RCC 7860 (cell line): ENCODE measurements around the gene SPECC1L.

Experiments used
- DNase-seq: peaks from one replicate; pipeline ENCODE4 v3.0.0-alpha.2; 2015; ENCODE audit warnings: low spot score
- FAIRE-seq: peaks from 2 replicates; lab custom pipeline; 2012; peaks lifted over from hg19 to GRCh38; lab: Jason Lieb, UNC

SPECC1L gene

GRCh38 chr22:24393848-24394247, 123.2 kb downstream of the SPECC1L start:
- no peak for FAIRE-seq
- no peak for DNase-seq

DNA sequence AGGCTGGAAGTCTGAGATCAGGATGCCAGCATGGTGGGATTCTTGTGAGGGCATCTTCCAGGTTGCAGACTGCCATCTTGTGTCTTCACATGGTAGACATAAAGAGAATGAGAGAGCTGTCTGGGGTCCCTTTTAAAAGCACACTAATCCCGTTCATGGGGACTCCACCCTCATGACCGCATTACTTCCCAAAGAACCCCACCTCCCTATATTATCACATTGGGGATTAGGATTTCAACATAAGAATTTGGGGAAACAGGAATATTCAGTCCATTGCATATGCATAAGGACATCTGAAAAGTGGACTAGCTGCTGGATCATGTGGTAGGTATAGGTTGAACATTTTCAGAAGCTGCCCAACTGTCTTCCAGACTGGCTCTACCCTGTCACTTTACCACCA, 123.6 kb downstream of the SPECC1L start:
- FAIRE-seq, result no peak
- DNase-seq, result no peak

DNA sequence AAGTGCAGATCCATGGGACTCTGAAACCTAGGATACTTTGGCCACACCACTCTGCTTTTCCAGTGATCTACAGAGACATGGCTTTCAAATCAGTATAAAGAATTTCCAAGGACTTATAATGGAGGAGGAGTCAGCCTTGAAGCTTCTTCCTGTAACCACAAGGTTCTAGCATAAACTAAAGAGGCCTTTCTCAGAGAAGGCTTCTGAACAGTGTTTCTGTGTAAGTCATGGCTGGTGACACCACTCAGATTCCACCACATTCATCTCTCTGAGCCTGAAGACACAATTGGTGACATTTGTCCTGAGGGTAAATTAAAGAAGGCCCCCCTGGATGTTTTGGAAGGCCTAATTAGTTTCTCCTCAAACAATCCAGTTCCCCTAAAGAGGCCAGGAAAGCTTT, 127.8 kb downstream of the SPECC1L start:
- no peak for DNase-seq
- no peak for FAIRE-seq

GRCh38 chr22:24400034-24400725, 129.5 kb downstream of the SPECC1L start:
- FAIRE-seq (no peak), DNase-seq (no peak)

- DNase-seq (no peak), FAIRE-seq (no peak)
Observed at GRCh38 chr22:24400726-24401596, 130.3 kb downstream of the SPECC1L start.

GRCh38 chr22:24401931-24402367, 131.3 kb downstream of the SPECC1L start:
- FAIRE-seq (no peak), DNase-seq (no peak)

- peak; percentile 93 for FAIRE-seq
Observed at GRCh38 chr22:24402460-24403192, 132.0 kb downstream of the SPECC1L start.

GRCh38 chr22:24403346-24403745, 132.7 kb downstream of the SPECC1L start:
- no peak for FAIRE-seq
- no peak for DNase-seq

More at GRCh38 chr22:24402460-24403192, 132.0 kb downstream of the SPECC1L start:
- peak; percentile 79 for DNase-seq

DNA sequence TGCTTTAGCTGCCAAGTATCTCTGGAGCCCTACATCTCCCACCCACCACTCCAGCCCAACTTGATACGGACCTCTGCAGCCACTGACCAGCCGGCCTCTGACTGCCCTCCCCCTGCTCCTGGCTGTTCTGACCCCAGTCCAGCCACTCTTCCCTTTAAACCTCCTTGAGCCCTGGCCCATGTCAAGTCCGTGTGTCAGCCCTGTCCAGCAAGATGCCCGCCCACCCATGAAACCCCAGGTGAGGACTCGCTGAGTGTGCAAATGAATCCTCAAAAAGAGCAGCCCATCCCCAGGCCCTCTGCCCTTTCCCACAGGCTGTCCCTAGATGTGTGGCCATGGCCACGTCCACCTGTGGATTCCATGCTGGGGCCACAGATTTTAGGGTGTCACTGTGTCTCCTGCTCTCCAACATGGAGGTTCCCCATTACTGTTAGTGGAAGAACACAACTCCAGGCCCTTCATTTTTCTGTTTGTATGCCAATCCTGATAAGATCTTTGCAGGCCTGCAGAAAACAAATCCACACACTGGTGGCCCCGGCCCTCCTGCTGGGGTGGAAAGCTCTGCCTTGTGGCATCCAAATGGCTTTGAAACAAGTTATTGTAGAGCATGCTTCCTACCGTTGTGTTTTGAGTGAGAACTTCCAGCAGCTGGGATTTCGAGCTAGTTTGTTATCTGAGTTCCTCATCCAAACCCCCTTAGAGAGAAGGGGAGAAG, 134.1 kb downstream of the SPECC1L start:
- no peak for FAIRE-seq
- DNase-seq, result no peak

- FAIRE-seq, result no peak
- DNase-seq, result no peak
Observed at GRCh38 chr22:24405631-24406321, 135.1 kb downstream of the SPECC1L start.

DNA sequence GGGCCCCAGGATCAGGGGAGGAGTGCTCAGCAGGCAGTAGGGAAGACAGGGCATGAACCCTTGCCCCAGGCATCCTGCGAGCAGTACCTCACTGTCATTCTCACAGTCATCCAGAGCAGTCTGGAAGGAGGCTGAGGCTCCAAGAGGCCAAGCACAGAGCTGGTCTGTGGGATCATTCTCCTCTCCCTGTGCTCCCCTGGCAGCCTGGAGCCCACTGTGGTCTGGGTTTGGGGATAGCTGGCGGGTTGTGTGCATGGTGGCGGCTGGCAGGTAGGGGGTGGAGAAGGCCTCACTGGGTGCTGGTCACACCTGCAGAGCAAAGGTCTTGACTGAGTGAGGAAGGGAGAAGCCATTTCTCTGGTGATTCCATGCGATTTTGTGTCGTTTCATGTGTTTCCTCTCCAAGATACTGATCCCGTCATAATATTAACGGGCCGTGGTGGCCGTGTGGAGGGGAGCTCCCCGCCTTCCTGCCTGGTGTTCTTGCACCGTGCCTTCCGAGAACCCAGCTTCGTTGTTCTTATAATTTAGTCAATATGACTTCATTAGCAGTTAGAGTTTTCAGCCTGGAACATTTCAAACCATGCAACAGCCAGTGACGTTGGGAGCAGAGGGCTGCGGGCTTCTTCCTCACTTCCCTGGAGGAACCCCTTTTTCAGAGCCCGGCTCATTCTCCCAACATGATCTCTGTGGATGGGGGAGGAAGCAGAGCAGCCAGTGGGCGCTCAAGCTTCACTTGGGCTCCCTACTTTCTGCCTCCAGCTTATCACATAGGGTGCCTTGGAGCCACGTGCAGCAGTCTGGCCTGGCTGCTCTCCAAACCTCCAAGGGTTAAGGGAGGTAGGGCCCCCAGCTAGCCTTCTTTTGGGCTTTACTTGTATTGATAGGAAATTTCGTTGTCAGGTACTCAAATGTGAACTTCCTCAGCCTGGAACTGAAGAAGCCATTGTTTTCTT, 136.0 kb downstream of the SPECC1L start:
- DNase-seq, result no peak
- FAIRE-seq, result no peak

DNA sequence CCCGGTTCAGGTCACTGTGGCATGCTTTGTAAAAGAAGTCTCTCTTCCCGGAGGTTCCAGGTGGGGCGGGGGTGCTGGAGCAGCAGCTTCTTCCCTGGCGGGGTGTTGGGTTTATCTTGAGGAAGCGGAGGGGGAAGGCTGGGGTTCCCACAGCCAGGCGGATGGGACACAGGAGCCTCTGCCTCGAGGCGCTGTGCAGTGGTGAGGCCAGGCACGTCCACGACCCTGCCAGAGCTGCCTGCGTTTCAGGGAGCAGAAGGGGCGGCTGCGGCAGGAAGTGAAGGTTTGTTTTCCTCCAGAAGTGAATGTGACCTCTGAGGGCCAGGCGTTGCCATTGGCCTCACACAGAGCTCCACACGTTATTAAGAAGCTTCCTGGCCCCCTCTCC, 136.6 kb downstream of the SPECC1L start:
- FAIRE-seq (no peak), DNase-seq (no peak)

DNA sequence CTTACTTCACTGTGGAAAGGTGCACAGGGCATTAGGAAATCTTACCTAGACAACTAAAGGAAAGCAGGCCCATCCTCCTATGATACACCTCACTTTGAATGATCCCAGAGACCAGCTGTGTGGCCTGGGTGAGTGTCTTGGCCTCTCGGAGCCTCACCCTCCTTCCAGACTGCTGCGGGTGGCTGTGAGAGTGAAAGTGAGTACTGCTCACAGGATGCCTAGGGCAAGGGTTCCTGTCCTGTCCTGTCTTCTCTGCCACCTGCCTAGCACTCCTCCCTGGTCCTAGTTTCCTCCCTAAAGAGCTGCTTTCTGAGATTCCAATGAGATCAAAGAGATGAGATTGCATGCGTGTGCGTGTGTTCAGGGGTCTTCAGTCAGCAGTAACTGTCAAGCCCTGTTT, 137.3 kb downstream of the SPECC1L start:
- FAIRE-seq (no peak), DNase-seq (no peak)

GRCh38 chr22:24408630-24409029, 138.0 kb downstream of the SPECC1L start:
- DNase-seq (no peak), FAIRE-seq (no peak)

GRCh38 chr22:24409707-24410106, 139.1 kb downstream of the SPECC1L start:
- no peak for FAIRE-seq
- no peak for DNase-seq

GRCh38 chr22:24410110-24410856, 139.7 kb downstream of the SPECC1L start:
- no peak for DNase-seq
- FAIRE-seq, result no peak

DNA sequence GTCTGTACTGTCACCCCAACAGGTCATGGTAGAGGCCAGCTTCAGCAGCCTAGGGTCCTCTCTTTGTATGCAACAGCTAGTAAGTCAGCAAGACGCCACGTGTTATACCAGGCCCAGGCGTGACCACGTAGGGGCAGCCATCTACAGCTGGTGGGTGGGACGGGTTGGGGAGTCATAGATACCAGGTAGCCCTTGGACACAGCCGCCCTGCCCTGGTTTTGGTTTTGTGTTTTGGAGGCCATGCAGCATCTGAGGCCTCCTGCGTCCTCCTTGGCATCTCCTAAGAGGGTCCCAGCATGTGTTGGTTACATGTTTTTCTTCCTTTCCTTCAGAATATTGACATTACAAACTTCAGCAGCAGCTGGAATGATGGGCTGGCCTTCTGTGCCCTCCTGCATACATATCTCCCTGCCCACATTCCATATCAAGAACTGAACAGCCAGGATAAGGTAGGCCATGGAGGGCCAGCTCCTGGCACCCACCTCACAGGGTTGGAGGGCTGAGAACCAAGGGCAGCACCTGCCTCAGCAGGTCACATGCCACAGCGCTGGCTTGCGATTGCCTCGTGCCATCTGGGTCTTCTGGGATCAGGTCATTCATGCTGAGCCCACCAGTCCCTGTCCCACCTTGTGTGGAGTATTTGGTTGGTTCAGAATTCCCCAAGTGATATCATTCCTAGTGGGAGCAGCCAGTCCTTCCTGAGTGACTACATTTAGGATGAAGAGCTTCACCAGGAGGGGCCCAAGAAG, 140.8 kb downstream of the SPECC1L start:
- DNase-seq, result no peak

DNA sequence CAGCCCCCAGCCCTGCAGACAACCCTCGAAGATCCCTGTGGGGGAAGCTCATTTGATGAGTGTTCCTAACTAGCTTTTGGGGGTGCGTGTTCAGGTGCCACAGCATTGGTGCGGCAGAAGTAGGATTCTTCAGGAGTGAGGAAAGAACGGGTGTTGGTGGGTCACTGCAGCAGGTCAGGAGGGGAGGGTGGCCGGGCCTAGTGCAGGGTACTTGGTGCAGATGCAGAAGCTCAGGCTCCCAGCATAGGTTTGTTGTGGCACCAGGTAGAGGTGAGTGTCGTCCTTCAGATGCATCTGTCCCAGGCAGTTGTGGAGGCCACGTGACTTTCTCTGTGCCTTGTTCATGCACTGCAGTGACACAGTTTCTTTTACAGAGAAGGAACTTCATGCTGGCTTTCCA, 141.6 kb downstream of the SPECC1L start:
- DNase-seq (no peak), FAIRE-seq (no peak)

More for the DNA sequence above, 140.8 kb downstream of the SPECC1L start:
- FAIRE-seq, result no peak
